ENCODE data around the gene FMN1.
"Not testable (repeated sequence)": the region's sequence is repeated elsewhere in the genome, so short reads cannot be mapped to it uniquely, and the experiment has no call there.

Gene FMN1

DNA sequence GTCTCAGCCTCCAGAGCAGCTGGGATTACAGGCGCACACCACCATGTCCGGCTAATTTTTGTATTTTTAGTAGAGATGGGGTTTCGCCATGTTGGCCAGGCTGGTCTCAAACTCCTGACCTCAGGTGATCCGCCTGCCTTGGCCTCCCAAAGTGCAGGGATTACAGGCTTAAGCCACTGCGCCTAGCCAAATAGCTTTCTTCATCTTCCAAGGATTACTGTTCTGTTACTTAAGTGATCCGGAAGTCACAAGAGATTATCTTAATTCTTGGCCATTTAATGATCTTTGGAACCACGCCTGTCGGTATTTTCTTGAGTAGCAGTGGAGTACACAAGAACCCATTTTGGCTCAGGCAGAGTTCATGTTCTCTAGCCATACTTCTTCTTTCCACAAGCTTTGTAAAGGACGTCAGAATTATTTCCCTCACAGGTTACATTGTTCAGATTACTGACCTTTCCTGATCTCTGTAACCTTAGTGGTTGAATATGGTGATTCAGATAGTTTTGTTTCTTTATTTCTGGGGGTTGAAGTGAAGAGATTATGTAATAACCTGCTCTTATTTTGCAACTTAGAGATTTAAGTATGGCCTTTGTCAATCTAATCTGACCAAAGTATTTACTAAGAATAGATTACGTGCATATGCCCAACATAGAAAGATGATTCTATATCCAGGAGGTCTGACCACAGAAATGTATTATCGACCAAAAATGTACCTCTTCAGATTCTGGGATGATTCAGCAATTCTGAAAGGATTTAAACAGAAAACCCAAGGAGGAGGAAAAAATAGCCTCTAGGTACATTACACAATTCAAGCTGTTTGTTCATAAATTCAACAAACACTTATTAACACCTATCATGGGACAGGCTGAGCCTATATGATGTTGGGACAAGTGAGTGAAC, 344.5 kb downstream of the FMN1 start:
- in situ Hi-C loops (cut with HindIII; ENCODE audit: low sequenced_read_pairs) = no loop called here

DNA sequence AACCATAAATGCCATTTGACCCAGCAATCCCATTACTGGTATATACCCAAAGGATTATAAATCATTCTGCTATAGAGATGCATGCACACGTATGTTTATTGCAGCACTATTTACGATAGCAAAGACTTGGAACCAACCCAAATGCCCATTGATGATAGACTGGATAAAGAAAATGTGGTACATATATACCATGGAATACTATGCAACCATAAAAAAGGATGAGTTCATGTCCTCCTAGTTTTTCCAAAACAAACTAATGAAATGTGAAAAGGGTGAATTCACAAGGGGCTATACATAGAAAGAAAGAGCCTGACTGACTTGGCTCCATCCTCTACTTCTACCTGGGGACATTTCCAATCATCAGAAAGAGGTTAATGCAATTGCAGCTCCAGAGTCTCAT, 347.8 kb downstream of the FMN1 start:
- in situ Hi-C loops (cut with HindIII; ENCODE audit: low sequenced_read_pairs) = not testable (repeated sequence)

DNA sequence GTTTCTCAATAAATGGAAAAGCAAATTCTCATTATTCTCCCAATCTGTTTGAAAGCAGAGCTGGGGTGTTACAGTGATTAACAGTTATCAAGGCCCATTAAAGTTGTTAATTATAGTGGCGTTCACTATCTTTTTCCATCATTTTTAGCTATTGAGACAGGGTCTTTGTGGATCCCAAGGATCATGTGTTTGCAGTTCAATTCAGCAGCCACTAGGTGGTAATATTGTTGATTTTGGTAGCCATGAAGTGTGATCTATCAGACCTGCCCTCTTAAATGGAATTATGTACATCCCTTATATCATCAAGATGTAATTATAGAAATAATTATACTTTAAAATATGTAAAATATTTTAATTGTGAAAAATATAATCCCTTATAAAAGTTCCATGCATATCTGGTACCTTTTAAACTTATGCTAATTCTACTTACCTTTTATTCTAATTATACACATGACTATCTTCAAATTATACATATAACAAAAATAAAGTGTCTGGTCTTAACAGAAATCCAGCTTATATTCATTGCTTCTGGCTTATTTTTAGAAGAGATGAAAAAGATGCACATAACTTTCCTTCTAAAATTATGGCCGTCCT, 350.3 kb downstream of the FMN1 start:
- in situ Hi-C loops (cut with HindIII; ENCODE audit: low sequenced_read_pairs) = no loop called here

DNA sequence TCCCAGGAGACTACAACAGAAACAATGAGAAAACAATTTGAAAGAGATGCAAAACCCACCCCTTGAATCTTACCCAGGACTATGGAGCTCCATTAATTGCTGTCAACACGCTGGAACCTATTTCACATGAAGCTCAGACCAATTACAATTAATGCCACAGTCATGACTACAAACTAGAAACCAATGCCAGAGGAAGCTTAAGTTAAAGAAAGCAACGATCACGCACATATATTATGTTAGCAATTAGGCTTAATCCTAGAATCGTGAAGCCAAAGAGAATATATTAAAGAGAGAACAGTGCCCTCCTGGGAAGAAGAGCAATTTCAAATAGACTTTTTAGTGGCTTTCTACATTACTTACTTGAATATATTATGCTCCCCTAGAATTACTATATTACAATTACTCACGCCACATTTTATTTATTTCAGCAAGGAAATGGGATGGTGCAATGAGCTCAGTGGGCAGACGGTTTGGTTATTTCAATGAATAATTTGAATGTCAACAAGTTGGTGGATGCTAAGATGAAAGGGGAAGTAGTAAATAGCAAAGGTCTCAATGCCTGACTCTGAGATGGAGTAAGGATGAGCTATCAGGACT, 351.2 kb downstream of the FMN1 start:
- in situ Hi-C loops (cut with HindIII; ENCODE audit: low sequenced_read_pairs) = no loop called here

DNA sequence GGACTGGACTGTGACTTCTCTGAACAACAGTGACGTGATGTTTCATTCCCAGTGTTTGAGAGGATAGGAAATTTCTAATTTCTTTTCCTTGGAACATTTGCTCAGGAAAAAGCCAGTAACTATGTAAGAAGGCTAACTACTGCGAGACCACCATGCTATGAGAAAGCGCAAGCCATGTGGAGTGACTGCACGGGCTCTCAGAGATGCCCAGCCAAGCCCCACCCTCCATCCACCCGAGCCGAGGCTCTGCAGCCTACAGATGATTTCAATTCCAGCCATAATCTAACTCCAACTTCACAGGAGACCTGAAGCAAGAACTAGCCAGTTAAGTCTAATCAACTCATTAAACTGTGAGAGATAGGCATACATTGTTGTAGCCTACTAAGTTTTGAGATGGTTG, 352.4 kb downstream of the FMN1 start:
- in situ Hi-C loops (cut with HindIII; ENCODE audit: low sequenced_read_pairs) = no loop called here

DNA sequence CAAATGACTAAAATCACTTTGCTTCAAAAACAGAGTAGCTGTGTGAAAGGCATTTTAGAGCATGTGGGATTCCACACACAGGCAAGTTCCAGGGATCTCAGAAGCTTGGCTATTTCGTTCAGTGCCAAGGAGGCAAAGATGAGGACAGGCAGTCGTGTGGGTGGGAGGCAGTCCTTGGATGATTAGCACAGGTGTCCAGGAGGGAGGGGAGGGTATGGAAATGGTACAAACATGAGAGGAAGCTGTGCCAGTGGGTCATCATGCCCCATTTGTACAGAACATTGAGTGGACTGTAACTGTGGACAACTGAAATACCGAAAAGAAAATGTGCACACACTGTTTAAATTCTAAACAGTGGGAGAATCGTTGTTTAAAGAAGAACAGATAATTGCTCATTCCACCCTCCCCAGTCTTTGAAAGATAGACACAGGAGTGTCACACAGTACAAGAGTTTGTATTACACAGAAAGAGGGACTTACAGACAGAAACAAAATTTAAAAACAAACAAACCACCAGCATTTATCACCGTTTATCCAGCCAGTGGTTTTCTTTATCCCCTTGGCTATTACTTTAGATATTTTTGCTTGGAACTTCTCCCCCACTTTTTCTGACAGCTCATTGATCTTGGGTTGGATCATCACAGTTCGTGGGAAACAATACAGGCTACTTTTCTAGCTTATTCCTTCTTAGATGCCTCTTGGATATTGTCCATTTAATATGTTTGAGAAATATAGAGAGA, 353.8 kb downstream of the FMN1 start:
- in situ Hi-C loops (cut with HindIII; ENCODE audit: low sequenced_read_pairs) = no loop called here

DNA sequence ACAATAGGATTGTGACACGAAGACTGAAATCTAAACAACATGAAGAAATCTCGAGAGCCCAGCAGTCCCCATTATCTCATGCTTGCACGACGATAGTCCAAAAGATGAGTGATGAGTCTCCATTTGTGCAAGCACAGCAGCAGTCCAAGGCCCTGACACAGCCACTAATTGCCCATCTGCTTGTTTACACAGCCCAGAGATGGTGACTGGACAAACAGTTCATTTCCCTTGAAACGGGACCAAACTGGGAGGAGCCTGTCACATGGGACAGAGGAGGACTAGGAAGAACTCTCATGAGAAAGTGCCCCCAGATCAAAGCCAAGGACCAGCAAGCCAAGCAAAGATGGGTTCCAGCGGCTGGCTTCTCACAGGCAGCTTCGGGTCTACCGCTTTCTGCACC, 355.7 kb downstream of the FMN1 start:
- in situ Hi-C loops (cut with HindIII; ENCODE audit: low sequenced_read_pairs) = no loop called here

DNA sequence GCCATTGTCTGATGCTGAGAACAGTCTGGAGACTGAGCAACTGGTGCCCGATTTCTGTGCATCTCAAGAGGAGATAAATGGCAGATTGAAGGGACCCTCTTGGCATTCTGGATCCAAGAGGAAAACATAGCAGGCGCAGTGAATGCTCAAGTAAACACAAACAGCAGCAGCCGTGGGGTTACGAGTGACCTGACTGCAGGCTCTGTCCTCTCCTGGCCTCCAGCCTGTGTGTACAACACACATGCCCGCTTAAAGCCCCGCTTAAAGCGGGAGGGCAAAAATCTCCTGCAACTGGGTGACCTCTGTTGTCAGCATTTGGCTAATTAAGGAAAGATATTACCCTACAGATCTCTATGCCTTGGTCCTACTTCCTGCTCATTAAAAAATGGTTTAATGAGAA, 356.2 kb downstream of the FMN1 start:
- in situ Hi-C loops (cut with HindIII; ENCODE audit: low sequenced_read_pairs) = no loop called here

DNA sequence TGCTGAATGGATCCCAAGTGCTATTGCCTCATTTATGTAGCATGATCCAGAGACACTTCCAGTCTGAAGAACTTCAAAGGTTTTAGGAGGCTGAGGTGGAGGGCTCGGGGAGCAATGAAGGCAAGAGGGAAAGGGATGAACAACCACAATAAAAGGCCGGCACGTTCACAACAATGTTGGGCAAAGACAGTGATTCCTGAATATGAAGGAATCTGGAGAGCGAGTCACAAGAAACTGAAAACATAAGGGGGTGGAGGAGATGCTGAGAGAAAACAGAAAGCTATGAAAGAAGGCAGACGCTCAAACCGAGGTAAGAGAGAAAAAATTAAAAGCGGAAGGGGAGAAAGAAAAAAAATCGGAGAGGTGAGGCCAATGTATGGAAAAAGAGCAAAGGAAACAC, 356.6 kb downstream of the FMN1 start:
- in situ Hi-C loops (cut with HindIII; ENCODE audit: low sequenced_read_pairs) = no loop called here

DNA sequence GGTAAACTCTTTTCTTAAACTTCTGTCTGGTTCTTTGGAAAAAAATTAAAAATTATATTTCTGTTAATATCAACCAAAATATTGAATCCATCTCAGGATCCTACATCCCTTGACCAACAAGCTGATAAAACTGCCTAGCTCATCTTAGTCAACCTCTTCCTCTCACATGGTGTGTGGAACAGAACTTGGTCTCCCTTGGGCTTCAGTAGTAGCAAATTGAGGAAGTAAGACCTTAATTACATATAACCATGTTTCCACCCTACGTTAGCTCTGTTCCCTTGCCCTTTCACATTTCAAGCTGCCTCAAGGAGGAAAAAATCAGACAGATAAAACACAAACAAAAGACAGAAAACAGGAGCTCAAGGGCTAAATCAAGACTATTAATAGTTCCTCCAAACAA, 360.4 kb downstream of the FMN1 start:
- in situ Hi-C loops (cut with HindIII; ENCODE audit: low sequenced_read_pairs) = no loop called here

DNA sequence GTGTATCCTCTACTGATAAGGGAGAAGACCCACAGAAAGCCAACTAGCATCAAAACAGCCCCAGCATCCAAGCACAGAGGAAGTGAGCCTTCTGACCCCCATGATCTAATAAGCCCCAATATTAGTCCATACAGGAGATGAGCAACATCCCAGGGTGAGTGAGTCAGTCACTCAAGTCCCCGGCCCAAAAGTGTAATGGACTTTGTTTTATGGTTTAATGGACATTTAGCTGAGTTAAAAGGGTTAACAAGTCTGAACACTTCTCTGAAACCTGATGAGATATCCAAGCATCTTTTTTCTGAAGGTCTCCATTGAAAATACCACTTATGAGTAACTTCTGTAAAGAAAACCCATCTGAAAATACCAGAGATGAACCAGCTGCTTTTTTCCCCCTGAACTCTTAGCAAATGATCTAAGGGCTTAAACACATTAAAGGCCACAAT, 361.1 kb downstream of the FMN1 start:
- in situ Hi-C loops (cut with HindIII; ENCODE audit: low sequenced_read_pairs) = no loop called here

DNA sequence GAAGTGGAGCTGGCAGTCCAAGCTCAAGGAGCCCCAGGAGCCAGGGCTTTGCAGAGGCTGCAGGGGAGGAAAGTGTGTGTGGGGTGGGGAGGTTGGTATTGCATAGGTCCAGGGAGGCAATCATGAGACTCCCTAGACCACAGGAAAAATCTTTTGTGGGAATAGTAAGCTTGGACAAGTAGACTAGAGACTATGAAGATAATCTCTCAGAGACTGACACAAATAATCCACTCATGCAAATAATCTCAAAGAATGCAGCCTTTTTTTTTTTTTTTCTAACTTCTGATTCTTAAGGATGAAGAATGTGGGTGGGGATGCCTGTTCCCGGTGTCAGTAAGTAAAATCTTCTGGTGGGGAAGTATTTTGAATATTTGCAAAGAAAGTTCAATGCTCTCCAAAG, 363.0 kb downstream of the FMN1 start:
- in situ Hi-C loops (cut with HindIII; ENCODE audit: low sequenced_read_pairs) = no loop called here

DNA sequence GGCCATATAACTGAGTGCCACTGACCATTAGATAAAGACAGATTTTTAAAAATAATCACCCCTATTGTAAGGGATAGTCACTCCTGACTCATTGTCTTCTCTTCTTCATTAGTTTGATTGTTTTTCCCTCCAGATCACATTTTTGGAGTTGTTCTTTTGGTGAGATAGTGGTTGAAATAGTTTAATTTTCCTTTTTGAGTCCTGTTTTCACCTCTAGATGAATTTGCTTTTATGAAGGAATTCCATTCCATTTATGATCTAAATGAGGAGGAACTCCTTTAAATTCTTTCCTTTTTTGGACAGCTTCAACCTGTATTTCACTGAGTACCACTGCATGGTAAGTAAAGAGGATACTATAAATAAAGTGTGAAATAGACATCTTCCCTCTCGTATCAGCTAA, 364.3 kb downstream of the FMN1 start:
- in situ Hi-C loops (cut with HindIII; ENCODE audit: low sequenced_read_pairs) = no loop called here

DNA sequence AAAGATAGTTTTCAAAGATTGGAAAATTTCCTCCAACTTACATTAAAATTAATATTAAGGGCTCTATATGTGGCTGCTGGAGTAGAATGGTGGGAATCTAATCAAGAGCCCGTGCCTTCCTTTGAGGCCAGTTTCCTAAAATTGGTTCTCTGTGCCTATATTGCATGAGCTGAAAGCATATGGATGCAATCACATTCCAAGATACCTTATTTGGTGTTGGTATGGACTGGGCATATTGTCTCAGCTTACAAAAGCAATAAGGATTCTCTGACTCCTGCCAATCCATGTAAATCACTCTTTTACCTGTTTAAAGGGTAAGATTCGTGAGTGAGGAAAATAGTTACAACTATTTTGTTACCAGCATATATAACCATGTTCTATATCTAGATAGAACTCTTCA, 365.1 kb downstream of the FMN1 start:
- in situ Hi-C loops (cut with HindIII; ENCODE audit: low sequenced_read_pairs) = no loop called here

DNA sequence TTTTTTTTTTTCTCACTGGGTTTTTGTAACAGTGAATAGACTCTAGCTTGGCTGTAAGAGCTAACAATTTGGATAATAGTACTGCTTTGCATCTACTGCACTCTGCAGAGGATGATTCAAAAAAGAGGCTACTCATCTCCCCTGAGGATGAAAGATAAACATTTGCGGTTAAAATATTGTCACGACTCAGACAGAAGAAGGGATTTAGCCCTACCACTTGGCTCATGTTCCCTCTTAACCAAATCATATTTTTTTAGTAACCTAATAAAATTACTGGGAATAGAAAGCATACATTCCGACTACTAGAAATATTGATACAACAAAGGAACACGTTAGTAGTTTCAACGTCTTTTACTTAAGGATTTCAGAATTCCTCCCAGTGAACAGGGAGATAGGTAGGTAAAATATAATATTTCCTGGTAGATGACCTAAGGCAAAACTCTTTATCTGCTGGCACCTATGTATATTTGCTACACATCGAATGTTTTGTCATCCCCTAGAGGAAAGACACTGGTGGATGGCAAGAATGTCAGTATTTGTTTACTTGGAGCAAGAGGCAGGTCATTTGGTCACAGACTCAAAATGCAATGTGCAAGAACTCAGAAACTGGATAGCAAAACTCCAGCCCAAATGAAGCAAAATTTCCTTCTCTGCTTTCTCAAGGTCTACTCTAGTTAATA, 365.9 kb downstream of the FMN1 start:
- in situ Hi-C loops (cut with HindIII; ENCODE audit: low sequenced_read_pairs) = no loop called here

DNA sequence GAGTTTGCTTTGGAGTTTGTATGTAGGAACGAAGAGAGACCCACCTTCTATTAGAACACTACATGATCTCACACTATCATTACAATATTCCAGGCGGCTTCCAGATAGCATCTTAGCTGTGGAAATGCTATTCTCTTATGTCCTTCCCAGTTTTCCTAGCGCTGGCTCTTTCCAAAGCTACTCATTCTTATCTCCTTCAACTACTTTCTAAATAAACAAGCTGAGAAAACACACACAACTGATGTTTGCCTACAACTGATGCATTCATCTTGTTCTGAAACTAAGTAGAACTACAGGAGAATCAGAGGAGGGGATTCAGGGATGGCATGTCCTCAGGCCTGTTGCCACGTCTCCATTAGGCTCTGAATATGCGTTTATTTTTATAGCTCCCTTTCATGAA, 367.8 kb downstream of the FMN1 start:
- in situ Hi-C loops (cut with HindIII; ENCODE audit: low sequenced_read_pairs) = no loop called here

DNA sequence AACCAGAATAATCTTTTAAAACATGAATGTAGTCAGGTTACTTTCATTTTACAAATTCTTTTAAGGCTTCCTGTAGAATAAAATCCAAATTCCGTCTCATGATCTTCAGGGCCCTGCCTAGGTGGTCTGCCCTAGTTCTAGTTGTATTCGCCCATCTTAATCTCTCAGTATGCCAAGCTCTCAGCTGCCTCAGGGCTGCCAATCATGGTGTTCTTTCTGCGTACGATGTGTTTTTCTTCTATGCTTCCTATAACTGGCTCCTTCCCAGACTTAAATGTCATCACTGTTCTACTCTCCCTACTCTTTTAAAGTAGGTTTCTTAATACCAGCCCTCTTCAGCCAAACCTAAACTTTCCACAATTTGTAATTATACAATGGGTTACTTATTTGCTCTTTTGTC, 369.3 kb downstream of the FMN1 start:
- in situ Hi-C loops (cut with HindIII; ENCODE audit: low sequenced_read_pairs) = no loop called here

DNA sequence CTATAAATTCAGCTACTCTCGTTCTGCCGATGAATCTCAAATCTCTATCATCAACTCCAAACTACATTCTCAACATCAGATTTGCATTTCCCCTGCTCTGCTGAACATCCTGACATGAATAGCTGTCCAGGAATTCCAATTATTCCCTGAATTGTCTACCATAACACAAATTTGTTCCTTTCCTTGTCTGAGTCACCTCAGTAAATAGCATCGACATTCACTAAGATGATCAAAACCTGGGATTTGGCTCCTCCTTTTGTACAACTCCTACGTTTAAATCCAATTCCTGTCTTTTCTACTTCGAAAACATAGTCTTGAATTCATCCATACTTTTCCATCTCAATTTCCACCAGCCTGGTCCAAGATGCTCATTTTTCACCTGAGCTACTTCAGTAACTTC, 369.7 kb downstream of the FMN1 start:
- in situ Hi-C loops (cut with HindIII; ENCODE audit: low sequenced_read_pairs) = no loop called here

DNA sequence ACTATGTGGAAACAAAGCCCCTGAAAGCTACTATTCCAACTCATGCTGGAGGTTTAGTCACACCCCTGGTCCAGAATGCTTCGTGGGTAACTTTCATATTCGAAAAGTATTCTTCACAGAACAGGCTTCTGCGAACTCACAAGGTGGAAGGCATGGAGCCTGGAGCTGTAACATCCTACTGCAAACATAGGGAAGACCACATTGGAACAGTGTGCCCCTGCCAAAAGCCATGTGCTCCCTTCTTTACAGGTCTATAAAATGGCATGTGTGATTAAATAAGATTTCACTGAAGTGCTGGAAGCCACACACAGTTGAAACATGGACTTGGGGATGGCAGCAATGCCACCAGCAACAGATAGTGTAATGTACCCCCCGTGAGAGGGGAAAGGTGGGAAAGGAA, 370.8 kb downstream of the FMN1 start:
- in situ Hi-C loops (cut with HindIII; ENCODE audit: low sequenced_read_pairs) = no loop called here

DNA sequence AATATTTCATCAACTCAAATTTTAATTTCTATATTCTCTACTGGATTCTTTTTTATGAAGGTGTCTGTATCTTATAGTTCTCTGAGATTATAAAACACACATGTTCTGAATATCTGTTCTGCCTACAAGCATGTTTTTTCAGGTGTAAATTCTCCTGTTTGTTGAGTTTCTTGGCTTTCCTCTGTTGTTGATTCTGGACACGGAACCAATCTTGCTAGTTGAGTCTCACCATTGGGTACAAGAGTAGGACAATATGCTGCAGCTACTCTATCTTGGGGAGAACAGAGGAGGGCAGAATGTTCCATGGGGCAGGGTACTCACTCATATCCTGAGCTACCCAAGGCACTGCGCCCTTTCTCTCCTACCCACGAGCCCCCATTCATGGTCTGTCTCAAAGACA, 371.8 kb downstream of the FMN1 start:
- in situ Hi-C loops (cut with HindIII; ENCODE audit: low sequenced_read_pairs) = no loop called here

DNA sequence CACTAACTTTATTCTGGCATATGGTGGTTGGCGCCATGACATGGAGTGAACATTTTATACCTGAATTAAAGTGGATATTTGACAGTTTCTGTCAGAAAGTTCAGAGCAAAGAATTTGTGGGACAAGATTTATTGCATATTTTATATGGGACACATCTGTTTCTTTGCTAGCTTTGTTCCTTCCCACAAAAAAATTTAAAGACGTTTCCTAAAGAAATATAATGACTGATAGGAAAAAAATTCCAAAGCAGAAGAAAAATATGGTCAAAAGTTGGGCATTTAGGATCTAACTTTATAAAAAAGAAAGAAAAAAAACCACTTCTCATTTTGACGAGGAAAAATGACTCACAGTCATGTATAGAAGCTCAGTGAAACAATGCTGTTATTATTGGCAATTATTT, 375.1 kb downstream of the FMN1 start:
- in situ Hi-C loops (cut with HindIII; ENCODE audit: low sequenced_read_pairs) = loop anchor here (5.0 kb wide), 1 partner anchor 82 kb away; no protein-coding TSS in a partner anchor
